GF-D8 (cell line): ENCODE measurements around the gene RIOK3.
"Not testable (repeated sequence)": the region's sequence is repeated elsewhere in the genome, so short reads cannot be mapped to it uniquely, and the experiment has no call there.

ENCODE experiments used
- DNase-seq: peaks from one replicate; lab custom pipeline; 2025; lab: John Stamatoyannopoulos, UW

Gene RIOK3, protein sequence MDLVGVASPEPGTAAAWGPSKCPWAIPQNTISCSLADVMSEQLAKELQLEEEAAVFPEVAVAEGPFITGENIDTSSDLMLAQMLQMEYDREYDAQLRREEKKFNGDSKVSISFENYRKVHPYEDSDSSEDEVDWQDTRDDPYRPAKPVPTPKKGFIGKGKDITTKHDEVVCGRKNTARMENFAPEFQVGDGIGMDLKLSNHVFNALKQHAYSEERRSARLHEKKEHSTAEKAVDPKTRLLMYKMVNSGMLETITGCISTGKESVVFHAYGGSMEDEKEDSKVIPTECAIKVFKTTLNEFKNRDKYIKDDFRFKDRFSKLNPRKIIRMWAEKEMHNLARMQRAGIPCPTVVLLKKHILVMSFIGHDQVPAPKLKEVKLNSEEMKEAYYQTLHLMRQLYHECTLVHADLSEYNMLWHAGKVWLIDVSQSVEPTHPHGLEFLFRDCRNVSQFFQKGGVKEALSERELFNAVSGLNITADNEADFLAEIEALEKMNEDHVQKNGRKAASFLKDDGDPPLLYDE

DNA sequence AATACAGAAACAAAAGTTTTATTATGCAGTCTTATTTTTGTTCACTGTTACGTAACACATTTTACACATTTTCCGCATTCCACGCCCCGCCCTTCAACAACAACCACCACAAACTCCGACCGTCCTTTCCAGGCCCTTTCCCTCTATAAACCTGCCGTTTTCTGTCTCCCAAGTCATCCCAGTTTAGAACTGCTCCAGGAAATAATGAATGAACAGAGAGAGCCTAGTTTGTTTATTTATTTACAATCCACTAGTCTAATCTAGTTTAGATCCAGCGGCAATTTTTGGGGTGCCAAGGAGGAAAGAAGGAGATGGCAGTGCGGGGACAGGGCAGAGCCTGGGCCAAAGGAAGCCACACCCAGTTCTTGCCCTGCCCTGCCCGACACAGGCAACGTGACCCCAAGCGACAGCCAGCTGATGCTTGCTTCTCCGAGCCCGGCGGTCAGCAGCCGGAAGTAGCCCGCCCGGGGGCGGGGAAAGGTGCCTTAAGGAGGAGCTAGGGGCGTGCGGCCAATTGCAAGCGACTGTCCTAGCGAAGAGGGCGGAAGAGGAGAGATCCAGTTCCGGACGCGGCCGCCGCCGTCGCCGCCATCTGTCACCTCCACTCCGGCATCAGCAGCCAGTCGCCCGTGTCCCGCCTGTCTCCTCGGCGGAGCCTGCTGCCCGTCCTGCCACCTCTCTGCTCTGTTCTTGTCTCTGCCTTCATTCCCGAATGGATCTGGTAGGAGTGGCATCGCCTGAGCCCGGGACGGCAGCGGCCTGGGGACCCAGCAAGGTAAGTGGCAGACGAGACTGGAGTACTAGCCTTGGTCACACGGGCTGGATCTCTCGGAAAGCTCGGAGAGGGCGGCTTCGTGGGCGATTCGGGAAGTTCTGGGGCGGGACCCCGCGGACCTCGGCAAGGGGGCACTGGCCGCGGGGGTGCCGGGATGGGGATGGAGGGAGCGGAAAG is at the start of gene RIOK3:
TSS of gene RIOK3 (plus strand) at position 560 of the 952 bp plus-strand sequence. CDS start at position 713, 153 bp downstream.
- DNase-seq = peak; percentile 98

DNA sequence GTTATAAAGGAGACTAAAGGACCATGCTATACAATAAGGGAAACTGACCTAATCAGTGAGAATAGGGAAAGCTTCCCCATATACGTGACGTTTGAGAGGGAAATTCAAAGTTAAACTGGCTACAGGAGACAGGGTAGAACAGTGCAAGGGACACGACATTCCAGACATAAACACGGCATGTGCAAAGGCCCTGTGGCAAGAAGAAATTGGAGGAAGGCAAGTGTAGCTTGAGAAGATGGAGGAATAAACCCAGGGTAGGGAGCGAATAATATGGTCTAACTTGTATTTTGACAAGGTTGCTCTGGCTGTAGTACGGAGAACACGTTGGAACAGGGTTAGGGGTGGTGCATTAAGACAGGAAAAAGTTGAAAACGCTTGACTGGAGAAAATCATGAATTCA is 49.8 kb upstream of the RIOK3 start:
- DNase-seq = no peak

DNA sequence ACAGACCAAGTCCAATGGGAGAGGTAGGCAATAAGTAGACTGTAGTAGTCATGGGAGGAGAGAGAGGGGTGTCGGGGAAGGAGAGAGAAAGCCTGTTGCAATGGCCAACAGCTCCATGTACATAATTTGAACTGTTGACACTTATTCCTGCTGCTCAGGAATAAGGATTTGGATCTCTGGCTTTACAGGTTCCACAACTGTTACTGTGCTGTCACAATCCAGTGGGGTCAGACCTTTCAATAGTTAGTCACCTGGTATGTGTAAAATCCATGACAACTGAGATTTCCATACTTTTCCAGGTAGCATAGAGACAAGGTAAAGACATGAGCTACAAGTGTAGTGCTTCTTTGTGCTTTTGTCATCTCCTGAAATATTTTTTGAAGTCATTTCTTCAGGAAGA is 47.5 kb upstream of the RIOK3 start:
- DNase-seq = no peak

DNA sequence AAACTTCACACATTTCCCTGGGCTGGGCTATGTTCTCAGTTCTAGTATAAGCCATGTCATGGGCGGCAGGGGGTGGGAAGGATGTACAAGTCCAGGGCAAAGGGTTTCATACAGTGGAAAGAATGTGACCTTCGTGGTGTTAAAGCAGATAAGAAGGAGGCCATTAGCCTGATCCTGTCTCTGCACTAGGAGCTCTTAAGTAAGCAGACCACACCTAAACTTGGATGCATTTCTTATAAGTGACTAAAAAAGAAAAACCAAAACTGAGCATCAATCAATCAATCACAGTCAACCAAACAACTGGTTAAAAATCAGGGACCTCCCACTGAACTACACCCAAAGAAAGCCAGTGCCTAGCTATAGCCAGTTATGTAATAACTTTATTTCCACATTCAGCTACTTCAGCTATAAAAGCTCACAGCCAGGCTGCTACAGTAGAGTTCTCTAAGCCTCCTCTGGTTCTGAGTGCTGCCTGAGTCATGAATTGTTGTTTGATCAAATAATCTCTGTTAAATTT is 46.8 kb upstream of the RIOK3 start:
- peak; percentile 24 for DNase-seq

DNA sequence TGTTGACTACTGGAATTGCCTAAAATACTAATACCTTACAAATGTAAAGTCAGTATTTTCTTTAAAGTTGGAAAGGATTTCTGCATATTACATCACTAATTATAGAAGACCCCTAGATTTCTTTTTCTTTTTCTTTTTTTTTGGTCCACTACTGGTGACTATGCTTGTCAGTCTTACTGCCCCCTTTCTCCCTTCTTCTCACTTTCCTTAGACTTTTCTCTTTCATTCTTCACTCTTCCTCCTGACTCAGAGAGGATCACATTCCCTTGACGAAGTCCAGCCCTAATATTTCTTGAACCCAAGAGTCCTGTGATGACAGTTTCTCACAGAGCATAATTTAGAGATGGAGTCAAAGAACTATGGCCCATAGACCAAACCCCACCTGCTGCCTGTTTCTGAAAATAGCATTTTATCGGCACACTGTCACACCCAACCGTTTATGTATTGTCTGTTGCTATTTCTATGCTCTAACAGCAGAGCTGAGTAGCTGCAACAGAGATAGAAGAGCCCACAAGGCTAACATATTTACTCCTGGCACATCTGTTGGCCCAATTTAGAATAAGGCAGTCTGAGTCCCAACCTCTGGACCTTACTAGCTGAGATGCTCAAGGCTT is 40.6 kb upstream of the RIOK3 start:
- no peak for DNase-seq

DNA sequence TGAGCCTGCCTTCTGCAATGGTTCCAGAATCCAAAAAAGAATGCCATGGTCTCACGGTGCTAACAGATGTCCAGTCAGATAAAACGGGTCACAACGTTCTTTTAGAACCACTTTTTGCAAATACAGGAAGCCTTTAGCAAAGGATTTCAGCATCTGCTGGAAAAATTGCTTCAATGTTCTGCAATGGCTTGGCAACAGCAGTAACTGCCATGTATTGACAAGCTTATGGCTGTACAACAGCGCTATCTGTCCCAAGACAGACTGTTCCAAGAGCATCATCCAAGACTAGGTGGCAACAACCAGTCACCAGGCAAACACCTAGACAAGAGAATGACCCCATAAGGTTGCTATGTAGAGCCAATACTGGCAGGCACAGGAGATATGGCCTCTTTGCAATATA is 37.6 kb upstream of the RIOK3 start:
- DNase-seq = peak; percentile 84

DNA sequence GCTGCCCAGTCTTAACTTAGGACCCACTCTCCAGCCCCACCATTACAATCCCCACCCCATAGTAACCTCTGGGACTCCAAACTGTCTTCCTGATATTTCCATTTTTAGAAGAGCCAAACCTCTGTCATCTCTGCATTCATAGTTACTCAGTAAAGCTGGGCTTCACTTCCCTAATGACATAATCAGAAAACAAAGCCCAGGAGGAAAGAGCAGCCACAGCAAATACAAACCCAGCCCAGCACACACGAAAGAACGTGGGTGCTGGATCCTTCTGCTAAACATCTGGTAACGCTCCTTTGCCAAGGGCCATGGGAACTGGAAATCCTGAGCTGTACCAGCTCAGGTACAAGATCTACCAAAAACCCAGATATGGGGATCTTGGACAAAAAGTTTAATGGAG is 36.8 kb upstream of the RIOK3 start:
- peak; percentile 49 for DNase-seq

DNA sequence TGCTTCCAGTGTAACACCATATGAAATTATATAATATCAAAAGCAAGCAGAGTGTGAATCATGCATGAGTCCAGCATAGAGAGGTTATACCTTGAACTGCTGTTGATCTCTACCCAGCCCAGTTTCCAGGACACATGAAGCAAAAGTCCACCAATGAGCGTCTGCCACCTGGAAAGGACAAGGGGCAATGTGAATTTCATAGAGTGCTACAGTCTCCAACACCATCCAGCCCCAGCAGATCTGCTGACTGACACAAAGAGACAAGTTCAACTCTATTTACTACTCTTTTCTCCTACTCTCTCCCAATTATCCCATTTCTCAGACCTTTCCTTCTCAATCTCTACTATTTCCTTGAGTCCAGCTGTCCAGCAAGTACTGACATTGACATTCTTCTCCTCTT is 31.8 kb upstream of the RIOK3 start:
- no peak for DNase-seq

DNA sequence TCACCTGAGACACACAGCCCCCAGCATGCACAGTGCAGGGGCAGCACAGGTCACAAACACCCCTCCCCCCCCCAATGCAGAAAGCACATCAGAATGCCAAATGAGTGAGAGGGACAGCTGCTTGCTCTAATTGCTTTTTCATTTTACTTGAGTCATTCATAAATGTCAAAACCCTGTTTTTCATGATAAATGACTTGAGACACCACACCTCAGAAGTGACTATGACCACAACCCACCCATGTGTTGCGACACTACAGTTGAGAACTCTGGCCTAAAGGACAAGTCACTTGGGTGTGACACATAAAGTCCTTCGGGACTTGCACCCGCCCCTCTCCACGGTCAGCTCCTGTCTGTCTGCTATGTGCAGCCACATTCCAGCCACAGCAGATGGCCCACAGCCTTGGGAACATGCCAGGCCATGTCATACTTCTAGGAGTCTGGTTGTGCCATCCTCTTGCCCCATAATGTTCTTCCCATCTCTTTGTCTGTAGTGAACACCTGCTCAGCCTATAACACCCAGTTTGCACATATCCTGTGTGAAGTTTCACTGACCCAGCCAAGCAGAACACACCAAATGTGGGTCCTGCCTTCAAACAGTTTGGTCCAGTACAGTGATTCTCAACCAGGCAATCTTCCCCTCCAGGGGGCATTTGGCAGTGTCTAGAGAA is 30.2 kb upstream of the RIOK3 start:
- DNase-seq = peak; percentile 100

DNA sequence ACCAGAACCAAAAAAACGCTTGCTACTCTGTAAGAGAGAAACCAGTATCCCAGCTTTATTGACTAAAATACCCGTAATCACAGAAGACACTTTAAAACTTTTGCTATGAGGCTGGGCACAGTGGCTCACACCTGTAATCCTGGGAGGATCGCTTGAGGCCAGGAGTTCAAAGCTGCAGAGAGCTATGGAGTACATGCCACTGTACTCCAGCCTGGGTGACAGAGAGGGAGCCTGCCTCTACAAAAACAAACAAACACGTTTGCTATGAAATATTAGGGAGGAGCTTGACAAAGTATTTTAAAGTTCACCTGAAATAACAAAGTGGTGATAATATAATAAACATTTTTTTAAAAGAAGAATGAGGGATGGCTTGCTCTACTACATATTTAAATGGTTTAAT is 28.5 kb upstream of the RIOK3 start:
- DNase-seq = no peak

DNA sequence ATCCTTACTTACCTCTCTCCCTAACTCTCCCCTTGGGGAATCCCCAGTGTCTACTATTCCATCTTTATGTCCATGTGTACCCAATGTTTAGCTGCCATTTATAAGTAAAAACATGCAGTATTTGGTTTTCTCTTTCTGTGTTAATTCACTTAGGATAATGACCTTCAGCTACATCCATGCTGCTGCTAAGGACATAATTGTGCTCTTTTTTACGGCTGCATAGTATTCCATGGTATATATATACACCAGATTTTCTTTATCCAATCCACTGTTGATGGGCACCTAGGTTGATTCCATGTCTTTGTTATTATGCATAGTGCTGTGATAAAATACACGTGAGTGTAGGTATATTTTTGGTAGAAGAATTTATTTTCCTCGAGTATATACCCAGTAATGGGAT is 24.3 kb upstream of the RIOK3 start:
- no peak for DNase-seq

DNA sequence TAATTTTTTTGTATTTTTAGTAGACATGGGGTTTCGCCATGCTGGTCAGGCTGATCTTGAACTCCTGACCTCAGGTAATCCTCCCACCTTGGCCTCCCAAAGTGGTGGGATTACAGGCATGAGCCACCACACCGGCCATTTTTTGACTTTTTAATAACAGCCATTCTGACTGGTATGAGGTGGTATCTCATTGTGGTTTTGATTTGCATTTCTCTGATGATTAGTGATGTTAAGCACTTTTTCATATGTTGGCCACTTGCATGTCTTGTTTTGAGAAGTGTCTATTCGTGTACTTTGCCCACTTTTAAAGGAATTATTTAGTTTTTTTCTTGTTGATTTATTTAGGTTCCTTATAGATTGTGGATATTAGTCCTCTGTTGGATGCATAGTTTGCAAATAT is 23.5 kb upstream of the RIOK3 start:
- DNase-seq = not testable (repeated sequence)

DNA sequence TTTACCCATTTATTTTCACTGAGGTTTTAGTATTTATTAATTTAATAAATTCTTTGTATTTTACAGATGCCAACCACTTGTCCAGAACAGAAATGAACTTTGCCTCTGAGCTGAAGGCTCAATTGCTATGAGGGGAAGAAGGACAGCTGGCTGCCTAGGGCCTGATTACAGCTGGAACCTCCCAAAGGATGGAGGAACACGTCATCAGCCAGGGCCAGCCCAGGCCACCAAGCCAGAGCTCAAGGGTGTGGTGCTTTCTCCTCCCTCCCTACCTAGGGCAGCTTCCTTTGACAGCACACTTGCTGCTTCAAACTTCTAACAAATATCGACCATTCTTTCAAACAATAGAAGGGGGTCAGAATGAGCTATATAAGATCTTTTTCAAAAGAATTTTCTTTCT is 19.7 kb upstream of the RIOK3 start:
- no peak for DNase-seq

DNA sequence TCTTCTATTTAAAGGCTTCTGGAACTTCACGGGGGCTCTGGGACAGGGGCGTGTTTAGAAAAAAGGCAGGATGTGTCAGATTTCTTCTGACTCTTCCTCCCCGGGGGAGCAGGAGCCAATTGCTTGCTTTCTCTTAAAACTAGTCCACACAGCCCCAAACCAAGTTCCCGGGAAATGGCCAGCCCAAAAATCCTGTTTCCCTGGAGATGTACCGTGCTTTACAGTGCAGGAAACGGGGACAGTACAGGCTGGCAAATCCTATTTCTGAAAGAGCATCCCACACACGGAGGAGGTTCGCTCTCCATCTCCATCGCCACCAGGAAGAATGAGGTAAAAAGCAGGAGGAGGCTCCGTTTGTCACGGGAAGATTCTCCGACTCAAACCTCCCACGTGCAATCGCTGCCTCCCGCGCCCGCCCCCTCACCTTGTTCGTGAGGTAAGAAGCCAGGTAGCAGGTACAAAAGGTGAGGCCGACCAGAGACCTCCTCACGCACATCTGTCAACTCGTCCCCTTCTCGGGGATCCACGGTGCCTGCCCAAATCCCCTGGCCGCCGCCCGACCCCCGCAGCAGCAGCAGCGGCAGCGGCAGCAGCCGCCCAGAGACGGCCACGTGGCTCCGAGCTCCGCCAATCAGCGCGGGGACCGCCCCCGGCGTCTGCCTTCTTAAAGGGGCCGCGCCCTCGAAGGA is 15.6 kb upstream of the RIOK3 start:
- DNase-seq = peak; percentile 34

DNA sequence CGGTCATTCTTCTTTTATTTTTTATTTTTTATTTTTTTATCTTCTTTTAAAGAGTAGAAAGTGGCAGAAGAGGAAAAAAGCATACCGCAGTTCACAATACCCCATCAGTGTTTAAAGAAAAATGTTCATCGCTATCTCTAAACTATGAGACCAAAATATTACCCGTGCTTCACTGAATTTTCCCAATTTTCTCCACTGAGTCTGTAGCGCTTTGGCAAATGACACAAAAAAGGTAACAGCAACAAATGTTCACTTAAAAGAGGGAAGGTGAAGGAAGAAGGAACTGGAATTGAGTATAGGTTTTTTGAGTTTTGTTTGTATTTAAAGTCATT is 15.1 kb upstream of the RIOK3 start:
- DNase-seq = no peak

DNA sequence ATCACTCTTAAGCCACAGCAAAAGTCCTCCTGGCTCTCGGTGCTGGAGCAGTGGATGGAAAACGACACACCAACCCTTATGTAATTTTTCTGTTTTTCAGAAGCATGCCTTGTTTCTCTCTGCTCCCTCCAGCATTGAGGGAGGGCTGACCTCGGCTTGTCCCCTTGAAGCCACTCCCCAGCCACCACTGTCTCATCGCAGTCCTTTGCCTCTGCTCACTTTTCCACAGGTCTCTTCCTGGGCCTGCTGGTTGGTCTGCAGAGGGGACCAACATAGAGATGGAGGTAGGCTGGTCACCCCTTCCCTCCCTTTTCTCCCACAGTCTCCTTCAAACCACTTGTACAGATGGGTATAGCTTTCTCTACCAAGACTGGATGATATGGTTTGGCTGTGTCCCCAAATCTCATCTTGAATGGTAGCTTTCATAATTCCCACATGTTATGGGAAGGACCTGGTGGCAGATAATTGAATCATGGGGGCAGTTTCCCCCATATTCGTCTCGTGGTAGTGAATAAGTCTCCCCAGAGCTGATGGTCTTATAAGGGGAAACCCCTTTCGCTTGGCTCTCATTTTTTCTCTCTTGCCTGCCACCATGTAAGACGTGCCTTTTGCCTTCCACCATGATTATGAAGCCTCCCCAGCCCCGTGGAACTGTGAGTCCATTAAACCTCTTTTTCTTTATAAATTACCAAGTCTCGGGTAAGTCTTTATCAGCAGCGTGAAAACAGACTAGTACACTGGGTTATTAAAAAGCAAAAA is 14.3 kb upstream of the RIOK3 start:
- DNase-seq = no peak

DNA sequence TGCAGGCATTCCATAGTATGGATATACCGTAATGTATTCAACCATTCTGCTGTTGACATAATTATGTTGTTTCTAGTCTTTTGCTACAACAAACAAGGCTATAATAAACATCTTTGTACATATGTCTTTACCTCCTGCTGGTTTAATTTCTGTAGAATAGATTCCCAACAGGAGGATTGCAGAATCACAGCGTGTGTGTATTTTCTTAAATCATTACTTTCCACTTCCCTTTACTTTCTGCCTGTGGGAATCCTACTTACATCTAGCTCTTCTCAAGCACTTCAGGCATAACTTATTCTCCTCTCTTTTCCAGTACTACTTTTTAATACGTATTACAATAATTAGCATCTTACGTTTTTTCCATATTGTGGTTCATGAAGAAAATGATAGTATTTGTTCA is 13.0 kb upstream of the RIOK3 start:
- DNase-seq = no peak

DNA sequence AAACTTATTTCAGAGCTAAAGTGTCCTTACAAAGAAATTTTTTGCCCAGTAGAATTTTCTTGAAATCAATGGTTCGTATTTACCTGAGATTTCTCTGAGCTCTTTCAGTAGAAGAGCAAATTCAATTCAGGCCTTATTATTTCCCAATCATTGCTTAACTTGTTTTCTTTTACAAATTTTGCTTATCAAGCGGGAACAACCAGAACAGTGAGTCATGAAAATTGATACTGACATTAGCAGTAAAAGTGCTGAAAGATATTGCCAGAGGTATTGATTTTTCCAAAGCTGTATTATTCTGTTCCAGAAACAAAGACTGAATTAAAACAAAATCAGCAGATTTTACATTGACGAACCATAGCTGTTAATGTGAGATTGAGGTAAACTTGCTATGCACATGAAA is 10.1 kb upstream of the RIOK3 start:
- DNase-seq = no peak

DNA sequence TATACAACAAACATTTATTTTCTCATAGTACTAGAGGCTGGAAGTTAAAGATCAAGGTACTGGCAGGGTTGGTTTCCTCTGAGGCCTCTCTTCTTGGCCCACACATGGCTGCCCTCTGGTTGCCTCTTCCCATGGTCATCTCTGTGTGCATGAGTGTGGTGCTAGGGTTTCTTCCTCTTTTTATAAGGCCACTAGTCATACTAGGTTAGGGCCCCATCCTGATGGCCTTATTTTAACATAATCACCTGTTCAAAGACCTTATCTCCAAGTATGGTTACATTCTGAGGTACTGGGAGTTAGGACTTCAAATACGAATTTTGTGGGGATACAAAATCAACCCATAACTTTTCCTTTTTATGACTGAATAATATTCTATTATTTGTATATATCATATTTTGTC is 4.8 kb upstream of the RIOK3 start:
- DNase-seq = no peak

DNA sequence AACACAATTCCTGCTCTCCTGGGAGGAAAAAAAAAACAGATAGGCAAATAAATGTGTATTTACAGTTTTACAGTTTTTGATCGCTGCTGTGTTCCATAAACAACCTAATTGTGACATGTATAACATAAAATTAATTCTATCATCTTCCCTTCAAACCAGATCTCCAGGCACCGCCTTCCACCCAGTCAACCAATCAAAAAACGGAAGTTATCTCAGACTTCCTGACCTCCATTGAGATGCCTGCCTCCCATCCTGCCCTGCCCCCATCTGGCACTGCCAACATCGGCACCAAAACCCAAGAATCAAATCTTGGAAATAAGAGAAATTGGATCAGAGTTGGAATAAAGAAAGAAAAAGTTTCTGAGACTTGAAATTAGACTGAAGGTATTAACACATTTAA is 3.1 kb upstream of the RIOK3 start:
- DNase-seq = no peak
